Lower lobe of right lung (tissue), 2 donors: ENCODE results near the gene FAIM. TPM values are rescaled to one million over a fixed set of nuclear protein-coding genes. Genes with fewer than 3 reads are reported as not detected.

Source experiments
- ATAC-seq, 2 donors: fragments of 200-7000 bp; cut with Tn5 transposase; one replicate each; pipeline ENCODE4 v1.9.1; 2020 to 2022; ENCODE audit warnings: mild to moderate bottlenecking in 2 of 2, moderate library complexity in 2 of 2
- DNase-seq: peaks from one replicate; pipeline ENCODE4 v3.0.0-alpha.2; 2020
- H3K27ac ChIP-seq: fragments of 200-600 bp; one replicate; pipeline ENCODE4 v1.8.0; 2022
- H3K27me3 ChIP-seq: fragments of 200-600 bp; one replicate; pipeline ENCODE4 v1.8.0; 2022; ENCODE audit warnings: low read depth
- H3K36me3 ChIP-seq: fragments of 200-600 bp; one replicate; pipeline ENCODE4 v1.8.0; 2022; ENCODE audit warnings: mild to moderate bottlenecking
- H3K4me1 ChIP-seq: fragments of 200-600 bp; one replicate; pipeline ENCODE4 v1.8.0; 2022
- H3K4me3 ChIP-seq: fragments of 200-600 bp; one replicate; pipeline ENCODE4 v1.8.0; 2022; ENCODE audit warnings: mild to moderate bottlenecking
- H3K9me3 ChIP-seq: fragments of 200-600 bp; one replicate; pipeline ENCODE4 v1.8.0; 2022
- CTCF ChIP-seq: fragments of 200-600 bp; IDR thresholded peaks from one replicate; pipeline ENCODE4 v1.8.0; 2022; ENCODE audit warnings: antibody characterized with exemption, mild to moderate bottlenecking
- intact Hi-C: fragments of 100-400 bp; cut with DNase I; formaldehyde crosslinking; loops from one replicate; pipeline ENCODE4 v1.11.0; 2022
- total RNA-seq: library from RNA; stranded (reverse); fragmentation: NEBNext Ultra II Directional; extraction: Animal tissue kit (Norgen Biotek cat#: 25700); gene quantifications from one replicate; pipeline ENCODE4 v1.2.1, GENCODE V29; 2021
- donor health status: DM: no; HTN: yes; CAD: no; lungs with severe emphysema.

FAIM gene
- total RNA-seq, 1 donor from 2014 or later, result 12.3 TPM

DNA sequence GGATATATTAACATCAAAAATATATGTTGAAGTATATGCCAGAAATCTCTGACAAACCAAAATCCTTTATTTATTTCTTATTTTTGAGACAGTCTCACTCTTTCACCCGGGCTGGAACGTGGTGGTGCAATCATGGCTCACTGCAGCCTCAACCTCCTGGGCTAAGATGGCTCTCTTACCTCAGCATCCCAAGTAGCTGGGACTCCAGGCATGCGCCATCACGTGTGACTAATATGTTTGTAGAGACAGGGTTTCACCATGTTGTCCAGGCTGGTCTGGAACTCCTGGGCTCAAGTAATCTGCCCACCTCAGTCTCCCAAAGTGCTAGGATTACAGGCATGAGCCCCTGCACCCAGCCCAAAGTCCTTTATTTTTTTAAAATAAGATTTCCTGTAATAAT lies 11.9 kb downstream of the FAIM start:
- H3K4me1 ChIP-seq, result no peaks in the 10 kb centered on the region
- no peak for DNase-seq
- no peak for ATAC-seq
- no peak overlapping the region for H3K4me3 ChIP-seq
- H3K36me3 ChIP-seq, result no peaks in the 10 kb centered on the region
- no peak for TF ChIP-seq CTCF
- no peak overlapping the region for H3K27ac ChIP-seq
- intact Hi-C loops, result no loop called here
- H3K27me3 ChIP-seq, result no peaks in the 10 kb centered on the region
- H3K9me3 ChIP-seq, result no peaks in the 10 kb centered on the region

GRCh38 chr3:138624518-138624917 lies 15.9 kb downstream of the FAIM start:
- Histone ChIP-seq H3K27me3 (no peaks in the 10 kb centered on the region), H3K36me3 (peaks cover 6% of the 10 kb centered on the region), H3K4me3 (no peak overlapping the region), H3K4me1 (no peaks in the 10 kb centered on the region), H3K27ac (no peak overlapping the region), H3K9me3 (no peaks in the 10 kb centered on the region)
- no peak for TF ChIP-seq CTCF
- DNase-seq (no peak), ATAC-seq (no peak)
- intact Hi-C loops, result no loop called here

- Histone ChIP-seq H3K4me3 (no peak overlapping the region), H3K36me3 (peaks cover 14% of the 10 kb centered on the region), H3K9me3 (no peaks in the 10 kb centered on the region), H3K4me1 (no peaks in the 10 kb centered on the region), H3K27me3 (no peaks in the 10 kb centered on the region), H3K27ac (no peak overlapping the region)
- no peak for TF ChIP-seq CTCF
- DNase-seq (no peak), ATAC-seq (no peak)
- intact Hi-C loops, result no loop called here
Observed at GRCh38 chr3:138625707-138626365, 17.3 kb downstream of the FAIM start.

DNA sequence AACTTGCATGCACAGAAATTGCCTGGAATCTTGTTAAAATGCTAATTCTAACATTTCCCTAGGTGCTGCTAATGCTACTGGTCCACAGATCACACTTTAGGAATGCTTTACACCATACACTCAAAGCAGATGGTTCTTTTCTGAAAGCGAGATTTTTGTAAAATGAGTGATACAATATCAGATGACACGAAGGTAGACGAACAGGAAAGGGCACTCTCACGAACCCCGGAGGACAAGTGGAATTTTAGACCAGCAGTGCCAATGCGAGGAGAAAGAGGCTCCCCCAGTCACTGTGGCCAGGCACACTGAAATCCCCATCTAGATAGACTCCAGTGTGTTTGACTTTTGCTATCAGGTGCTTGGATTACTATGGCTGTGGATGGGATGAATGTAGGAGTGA lies 21.0 kb downstream of the FAIM start:
- ATAC-seq (no peak), DNase-seq (no peak)
- Histone ChIP-seq H3K27ac (no peak overlapping the region), H3K4me1 (no peaks in the 10 kb centered on the region), H3K27me3 (no peaks in the 10 kb centered on the region), H3K9me3 (no peaks in the 10 kb centered on the region), H3K36me3 (peaks cover 44% of the 10 kb centered on the region), H3K4me3 (no peak overlapping the region)
- TF ChIP-seq CTCF, result no peak
- intact Hi-C loops, result no loop called here

DNA sequence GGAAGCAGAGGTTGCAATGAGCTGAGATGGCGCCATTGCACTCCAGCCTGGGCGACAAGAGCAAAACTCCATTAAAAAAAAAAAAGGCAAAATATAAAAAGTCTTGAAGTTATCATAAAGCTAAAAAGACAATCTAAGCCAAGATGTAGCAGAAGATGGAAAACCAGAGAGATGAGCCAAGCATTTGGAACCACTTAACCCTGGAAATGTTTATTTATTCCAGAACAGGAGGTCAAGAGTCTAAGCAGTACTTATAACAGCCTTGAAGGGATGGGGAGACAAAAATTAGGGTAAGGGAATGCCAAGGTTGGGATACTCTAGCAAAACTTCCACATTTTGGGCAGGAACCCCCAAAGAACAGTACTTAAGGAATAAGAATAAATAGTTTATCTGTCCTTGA lies 30.1 kb downstream of the FAIM start:
- intact Hi-C loops, result no loop called here
- Histone ChIP-seq H3K27ac (no peak overlapping the region), H3K4me3 (no peak overlapping the region), H3K9me3 (peaks cover 17% of the 10 kb centered on the region), H3K36me3 (peaks cover 6% of the 10 kb centered on the region), H3K4me1 (no peaks in the 10 kb centered on the region), H3K27me3 (no peaks in the 10 kb centered on the region)
- ATAC-seq (no peak), DNase-seq (no peak)
- no peak for TF ChIP-seq CTCF
